ENCODE data around the gene OR52E8.

OR52E8 gene

DNA sequence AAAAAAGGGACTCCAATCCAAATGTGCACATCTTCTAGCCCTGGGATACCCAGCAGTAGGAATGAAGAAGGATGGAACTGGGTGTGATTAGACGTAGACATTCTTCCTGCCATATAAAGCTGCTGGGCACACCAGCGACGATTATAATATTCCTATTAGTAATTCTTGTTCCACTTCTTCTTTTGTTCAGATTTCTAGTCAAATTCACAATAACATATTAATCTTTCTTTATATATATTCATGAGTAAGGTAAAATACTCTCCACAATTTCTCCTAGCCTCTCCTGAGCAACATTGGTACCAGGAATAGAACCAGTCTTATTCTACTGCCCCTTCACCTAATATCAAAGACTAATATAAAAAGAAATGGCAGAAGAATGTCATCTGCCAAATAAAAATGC lies at the start of gene OR52E8:
Gene OR52E8 (minus strand): TSS at position 101 of the 400 bp plus-strand sequence. CDS start 0 bp downstream, at position 101.
- no peak for DNase-seq

DNA sequence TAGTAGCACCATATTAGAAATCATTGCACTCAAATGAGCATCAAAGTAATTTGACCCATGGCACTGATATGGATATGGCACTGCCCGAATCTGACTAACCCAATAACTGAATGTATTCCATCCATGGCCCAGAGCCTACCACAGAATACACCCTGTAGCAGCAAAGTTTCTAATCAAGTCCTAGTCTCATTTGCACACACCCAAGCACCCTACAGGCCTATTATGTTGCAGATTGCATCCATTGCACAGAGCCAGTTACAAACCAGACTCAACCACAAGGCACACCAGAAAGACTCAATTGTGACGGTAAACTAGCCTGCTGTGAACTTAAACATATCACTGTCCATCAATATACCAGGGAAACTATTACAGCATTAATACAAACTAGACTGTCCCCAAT lies 42.0 kb upstream of the OR52E8 start:
- no peak for DNase-seq

DNA sequence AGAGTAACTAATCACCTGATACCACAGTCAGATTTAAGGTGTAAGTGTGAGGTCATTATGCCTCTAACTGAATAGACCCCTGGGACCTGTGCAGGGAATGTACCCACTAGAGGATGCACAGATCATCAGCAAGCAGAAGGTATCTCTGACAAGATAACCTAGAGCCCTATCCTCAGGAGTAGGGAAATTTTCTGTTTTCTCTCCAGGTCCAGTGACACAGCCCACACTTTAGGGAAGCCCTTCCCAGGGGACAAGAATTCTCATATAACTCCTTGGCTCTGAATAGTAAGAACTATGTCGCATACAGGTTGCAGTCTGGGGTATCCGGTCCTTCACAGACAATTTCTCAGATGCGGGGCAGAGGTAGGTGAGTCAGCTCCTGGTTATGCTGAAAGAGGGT lies 35.4 kb upstream of the OR52E8 start, which contains the start of gene OR52E5:
Gene OR52E5 (plus strand): TSS at position 301 of the 400 bp plus-strand sequence. CDS start 7,569 bp downstream, outside the sequence.
- DNase-seq: no peak

DNA sequence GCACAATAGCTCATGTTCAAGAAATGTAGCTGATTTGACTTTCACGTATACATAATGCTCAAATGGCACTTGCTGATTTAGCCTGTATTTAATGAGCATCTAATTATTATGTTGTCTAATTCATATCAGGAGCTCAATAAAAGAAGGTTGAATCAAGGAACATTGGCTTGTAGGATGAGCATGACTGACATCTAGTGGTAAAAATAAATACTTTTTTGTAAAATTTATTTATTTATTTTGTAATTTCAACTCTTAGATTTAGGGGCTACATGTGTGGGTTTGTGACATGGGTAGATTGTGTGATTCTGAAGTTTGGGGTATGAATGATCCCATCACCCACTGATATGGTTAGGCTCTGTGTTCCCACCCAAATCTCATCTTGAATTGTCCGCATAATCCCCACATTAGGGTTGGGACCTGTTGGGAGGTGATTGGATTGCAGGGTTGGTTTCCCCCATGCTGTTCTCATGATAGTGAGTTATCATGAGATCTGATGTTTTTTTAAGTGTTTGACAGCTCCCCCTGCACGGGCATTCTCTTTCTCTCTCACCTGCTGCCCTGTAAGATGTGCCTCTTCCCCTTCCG lies 33.8 kb upstream of the OR52E8 start:
- DNase-seq: peak in 1 of 2 experiments; percentile 25

DNA sequence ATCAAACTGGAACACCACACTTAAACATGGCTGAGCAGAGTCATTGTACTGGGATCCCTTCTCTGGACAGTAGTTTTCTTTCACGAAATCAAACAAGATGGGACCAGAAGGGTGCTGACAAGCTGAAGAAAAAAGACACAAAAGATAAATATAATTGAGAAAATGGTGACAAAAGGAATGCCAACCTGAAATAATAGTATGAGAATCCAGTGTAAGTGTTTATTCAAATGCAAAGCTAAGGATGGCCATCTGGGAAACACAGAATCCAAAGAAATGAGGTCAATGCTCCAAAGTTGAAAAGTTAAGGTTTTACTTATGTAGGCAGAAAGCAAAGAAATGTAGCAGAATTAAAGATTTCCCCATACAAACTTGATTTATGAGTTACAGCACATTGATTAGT lies 30.2 kb upstream of the OR52E8 start:
- no peak for DNase-seq

DNA sequence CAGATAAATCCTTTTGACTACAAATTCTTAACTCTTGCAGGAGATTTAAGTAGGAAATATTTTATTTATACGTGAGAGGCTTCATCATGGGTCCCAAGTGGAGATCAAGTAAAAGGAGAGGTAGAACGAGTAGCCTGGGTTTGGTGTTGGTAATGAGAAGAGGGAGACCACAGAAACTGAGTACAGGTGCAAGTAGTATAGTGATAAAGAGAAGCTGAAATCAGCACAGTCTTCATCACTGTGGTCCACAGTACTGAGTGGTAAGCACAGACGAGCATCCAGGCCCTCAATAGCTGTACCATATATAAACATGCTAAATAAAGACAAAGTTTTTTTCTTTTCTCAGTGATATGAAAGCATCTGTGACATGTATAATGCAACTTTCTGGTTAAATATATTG lies 29.7 kb upstream of the OR52E8 start:
- DNase-seq: no peak

DNA sequence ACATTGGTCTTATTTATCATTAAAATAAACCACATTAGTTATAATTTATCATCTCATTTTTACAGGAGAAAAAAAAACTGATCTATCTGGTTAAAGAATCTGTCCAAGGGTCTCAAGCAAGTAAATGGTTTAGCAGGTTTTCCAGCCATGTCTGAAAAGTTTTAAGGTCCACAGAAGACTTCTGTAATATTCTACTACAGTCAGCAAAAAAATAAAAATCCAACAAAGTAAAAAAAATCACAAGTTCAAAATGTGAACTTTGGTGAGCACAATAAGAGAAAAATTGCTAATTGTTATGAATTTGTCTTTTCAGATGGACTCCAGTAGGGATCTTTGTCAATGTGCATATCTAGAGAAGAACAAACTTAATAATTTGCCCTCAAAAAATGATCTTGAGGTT lies 24.3 kb upstream of the OR52E8 start:
- DNase-seq: no peak

DNA sequence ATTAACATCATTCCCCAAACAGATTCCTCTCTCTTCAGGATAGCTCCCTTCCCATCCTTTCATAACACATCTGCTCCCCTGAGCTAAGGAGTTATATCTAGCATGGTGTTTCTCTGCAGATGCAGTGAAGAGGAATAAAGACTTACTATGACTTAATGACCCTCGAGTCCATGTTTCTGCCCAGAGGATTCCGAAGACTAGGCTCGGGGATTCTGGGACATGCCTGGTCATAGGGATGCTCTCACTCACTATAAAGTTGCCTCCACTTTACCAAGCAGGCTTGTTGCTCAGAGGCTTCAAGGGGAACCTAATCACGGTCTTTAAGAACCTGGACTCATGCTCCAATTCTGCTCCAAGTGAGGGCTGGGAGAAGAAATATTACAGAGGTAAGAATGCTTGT lies 22.8 kb upstream of the OR52E8 start, which contains the start of gene OR52E4:
Gene OR52E4 (plus strand): TSS at position 301 of the 400 bp plus-strand sequence. CDS start 3,664 bp downstream, outside the sequence.
- no peak for DNase-seq

DNA sequence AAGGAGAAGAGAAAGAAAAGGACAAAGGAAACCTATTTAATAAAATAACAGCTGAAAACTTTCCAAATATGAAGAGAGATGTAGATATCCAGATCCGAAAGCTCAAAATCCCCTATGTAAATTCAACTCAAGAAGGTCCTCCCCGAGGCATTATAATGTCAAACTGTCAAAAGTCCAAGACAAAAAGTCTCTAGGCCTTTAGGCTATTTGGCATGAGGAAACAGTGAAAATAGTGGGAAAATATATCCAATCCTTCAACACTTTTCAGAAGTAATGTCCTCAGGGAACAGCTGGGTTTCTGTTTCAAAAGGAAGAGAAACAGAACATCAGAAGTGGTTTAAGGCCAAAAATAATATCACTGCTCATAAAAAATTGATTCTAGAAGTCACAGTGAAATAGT lies 21.1 kb upstream of the OR52E8 start:
- no peak for DNase-seq

DNA sequence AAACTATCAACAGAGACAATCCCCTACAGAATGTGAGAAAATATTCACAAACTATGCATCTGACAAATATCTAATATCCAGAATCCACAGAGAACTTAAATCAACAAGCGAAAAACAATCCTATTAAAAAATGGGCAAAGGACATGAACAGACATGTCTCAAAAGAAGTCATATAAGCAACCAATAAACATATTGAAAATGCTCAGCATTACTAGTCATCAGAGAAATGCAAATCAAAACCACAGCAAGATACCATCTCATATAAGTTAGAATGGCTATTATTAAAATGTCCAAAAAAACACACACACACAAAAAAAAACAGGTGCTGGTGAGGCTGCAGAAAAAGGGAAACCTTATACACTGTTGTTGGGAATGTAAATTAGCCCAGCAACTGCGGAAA lies 8.3 kb upstream of the OR52E8 start:
- no peak for DNase-seq

DNA sequence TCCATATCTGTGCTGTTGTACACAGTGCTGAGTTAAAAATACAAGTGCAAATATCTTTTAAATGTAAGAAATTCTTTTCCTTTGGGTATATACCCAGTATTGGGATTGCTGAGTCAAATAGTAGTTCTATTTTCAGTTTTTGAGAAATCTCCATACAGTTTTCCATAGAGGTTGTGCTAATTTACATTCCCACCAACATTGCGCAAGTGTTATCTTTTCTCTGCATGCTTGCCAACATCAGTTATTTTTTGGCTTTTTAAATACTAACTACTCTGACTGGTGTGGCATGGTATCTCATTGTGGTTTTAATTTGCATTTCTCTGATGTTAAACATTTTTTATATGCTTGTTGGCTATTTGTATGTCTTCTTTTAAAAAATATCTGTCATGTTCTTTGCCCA lies 6.5 kb downstream of the OR52E8 start:
- DNase-seq: no peak

DNA sequence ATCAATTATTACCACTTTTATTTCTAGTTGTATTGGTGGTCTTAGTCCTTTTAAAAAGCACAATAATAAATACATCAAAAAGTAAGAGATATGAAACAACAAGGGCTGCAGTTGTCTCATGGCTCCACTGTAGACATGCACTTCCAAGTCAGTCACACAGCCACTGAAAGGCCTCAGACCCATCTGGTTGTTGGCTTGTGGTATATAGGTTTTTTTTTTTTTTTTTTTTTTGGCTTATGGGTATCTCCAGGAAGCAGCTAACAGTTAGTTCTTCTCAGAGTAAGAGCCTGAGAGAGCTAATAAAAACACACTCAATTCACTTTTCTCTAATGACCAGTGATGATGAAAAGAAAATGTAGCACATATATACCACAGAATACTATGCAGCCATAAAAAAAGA lies 9.8 kb downstream of the OR52E8 start:
- no peak for DNase-seq

DNA sequence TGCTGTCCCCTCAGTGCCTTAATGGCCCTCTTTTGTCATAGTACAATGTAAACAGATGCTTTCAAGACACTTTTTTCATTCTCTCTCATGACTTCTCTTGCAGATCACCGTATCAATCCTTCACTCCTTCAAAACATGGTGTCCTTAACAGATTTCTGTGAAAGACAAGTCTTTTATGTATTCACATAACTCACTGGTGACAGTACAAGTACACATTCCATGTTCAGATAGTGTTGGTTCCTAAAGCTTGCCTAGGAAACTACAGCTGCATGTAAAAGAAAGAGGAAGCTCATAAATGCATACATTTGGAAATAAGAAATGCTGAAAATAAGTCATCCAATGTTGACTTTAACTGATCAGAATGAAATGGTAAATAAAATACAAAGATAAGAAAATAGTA lies 10.8 kb downstream of the OR52E8 start:
- no peak for DNase-seq

DNA sequence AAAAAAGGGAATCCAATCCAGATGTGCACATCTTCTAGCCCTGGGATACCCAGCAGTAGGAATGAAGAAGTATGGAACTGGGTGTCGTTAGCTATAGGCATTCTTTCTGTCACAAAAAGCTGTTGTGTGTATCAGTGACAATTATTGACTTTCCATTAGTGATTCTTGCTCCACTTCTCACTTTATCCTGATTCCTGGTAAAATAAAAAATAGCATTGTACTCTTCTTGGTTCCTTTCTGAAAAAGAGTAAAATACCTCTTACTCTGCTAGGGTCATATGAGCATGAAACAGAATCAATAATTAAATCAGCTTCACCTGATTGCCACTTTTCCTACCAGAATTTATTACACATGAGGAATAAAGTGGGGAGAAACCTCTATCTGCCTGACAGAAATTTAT lies 15.7 kb downstream of the OR52E8 start, which contains the start of gene OR52E6:
Gene OR52E6 (minus strand): TSS at position 101 of the 400 bp plus-strand sequence. CDS start 0 bp downstream, at position 101.
- no peak for DNase-seq

DNA sequence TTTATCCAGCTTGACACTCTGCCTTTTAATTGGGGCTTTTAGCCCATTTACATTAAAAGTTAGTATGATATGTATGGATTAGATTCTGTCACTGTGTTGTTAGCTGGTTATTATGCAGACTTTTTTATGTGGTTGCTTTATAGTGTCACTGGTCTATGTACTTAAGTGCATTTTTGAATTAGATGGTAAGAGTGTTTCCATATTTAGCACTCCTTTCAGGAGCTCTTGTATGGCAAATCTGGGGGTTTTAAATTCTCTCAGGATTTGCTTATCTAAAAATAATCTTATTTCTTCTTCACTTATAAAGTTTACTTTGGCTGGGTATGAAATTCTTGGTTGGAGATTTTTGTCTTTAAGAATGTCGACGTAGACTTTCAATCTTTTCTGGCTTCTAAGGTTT lies 19.8 kb downstream of the OR52E8 start:
- DNase-seq: no peak

DNA sequence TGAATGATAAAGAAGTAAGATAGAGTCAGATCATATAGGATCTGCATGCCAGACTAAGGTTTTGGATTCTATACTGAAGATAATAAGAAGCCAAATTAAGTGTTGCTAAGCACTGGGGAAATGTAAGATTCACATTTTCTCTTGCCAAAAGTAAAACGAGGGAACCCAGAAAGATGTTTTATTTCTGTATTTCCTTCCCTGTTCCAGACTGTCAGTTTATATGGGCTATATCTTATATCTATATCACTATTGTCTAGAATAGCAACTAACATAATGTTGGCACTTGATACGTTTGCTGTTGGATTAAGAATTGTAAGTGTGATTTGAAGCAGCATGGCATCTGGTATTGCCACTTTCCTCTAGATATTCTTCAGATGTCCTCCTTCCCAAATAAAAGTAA lies 24.0 kb downstream of the OR52E8 start:
- DNase-seq: no peak

DNA sequence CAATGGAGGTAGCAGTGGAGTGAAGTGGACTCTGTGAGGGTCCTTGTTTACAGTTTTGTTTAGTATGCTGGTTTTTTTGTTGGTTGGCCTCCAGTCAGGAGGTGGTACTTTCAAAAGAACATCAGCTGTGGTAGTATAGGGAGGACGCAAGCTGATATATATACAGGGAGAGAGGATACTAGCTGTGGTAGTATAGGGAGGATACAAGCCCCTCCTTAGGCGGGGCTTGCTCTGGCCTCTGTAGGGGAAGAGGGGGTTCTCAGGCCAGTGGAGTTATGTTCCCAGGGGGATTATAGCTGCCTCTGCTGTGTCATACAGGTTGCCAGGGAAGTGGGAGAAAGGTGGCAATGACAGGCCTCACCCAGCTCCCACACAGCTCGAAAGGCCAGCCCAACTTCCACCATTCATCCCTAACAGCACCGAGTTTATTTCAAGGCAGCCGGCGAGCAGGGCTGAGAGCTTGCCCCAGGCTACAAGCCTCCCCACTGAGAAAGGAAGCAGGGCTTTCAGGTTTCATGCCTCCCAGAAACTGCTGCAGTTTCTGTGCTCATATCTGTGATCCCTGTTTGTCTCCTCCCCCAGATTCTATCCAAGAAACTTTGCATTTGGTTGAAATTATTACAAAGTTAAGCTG lies 26.2 kb downstream of the OR52E8 start:
- no peak for DNase-seq

DNA sequence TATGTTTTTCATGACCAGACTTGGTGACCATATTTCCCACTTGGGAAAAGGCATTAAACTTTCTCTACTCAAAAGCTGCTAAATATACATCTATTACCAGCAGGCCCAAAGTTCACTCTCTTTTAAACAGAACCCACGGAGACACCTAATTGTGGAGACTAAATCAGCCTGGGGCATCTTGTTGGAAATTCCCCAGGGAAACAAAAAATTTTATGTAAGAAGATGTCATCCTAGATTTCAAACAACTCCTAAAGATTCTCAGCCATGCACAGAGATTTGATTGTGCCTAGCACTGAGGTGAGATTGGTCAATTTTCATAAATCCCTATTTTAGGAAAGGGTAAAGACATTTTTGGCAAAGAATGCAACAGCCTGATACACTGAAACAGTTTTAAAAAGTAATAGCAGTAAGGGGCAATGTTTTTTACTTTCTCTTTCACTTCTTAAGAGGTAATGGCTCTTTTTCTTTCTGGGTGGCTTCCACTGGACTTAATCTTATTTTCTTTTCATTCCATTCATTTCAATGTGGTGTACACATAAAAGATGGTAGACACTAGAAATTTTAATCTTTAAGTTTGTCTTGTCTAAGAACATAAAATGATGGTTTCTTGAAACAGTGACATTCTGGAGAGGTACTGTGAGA lies 39.1 kb downstream of the OR52E8 start:
- no peak for DNase-seq

DNA sequence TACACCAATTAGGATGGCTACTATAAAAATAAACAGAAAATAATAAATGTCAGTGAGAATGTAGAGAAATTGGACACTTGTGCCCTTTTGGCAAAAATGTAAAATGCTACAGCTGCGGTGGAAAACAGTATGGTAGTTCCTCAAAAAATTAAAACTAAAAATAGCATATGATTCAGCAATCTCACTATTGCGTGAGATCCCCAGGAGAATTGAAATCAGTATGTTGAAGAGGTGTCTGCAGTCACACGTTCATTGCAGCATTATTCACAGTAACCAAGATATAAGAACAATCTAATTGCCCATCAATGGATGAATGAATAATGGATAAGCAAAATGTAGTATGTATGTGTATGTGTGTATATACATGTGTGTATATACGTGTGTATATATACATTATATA lies 42.0 kb downstream of the OR52E8 start:
- no peak for DNase-seq

DNA sequence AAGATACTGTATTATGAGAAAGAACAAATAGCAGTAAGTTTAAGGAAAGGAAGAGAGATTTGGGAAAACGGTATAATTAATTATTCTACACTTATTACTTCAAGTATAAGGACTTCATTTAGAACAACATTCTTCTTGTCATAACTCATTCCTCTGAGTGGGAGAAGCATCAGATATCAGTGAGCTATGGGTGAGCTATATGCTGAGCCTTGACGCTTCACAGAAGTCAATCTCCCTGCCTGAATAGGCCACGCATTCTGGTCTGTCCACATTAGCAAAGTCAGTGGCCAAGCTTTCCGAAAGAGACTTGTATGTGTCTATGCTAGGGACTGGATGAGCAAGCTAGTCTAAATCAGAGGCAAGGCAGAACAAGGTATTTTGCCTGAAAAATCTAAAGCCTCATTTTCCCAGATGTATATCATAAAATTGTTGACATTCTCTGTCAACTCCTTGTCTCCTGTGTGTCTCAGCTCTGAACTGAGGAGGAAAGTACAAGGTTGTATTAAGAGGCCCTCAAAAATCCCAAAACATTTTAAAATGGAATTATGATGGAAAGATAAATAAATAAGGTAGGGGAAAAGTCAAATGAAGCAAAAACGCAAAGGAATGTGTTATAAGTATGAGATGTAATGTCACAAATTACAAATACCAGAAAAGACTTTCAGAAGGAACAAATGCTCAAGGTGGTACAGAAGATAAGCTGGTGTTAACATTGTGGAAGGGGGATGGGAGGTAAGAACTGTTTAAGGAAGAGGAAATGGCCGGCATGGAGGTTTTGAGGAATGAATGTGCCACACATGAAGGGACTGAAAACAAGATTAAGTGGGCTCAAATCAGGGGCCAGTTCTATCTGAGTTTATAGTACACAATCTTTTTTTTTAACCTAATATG lies 47.3 kb downstream of the OR52E8 start:
- DNase-seq: no peak

DNA sequence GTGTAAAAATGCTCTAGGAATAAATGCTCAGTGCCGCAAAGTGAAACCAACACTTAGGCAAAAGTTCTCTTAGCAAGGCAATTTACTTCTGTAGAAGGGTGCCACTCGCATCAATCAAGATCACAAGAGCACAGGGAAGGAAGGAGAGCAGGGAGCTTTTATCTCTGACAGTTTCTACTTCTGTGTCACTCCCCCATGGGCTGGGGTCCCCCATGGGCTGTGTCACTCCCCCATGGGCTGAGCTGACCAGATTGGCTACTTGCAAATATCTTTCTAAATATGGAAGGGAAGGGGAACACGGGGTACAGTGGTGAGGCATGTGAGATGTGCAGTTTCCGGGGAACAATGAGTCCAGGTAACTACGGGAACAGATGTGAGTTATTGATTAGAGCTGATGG lies 48.4 kb downstream of the OR52E8 start:
- no peak for DNase-seq

DNA sequence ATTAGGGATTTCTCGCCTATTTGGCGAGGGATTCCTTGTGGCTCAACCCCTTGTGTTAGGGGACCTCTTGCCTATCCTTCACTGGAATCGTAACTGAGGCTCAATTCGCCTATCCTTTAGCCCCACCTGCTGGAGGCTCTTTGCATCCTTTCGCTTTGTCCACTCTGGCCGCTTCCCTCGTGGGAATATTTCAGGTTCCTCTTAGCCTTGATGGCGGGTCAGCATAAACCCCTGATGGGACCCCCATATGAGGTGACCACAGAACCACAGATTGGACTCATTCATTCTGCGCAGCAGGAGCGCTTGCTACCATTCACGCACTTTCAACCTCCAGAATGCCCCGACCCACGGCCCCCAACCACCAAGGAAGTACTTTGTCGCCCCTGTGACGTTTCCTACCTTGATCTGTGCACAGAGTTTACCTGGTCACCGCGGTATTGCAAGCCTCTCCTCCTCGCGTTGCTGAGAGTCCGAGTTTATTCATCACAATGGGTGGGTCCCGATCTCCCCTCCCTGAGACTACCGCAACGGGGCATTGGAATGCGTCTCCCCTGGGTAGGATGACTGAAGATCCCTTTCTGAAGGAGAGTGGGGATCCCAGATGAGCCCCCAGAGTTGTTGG lies 48.9 kb downstream of the OR52E8 start, which contains the start of gene OR52N2:
Gene OR52N2 (plus strand): TSS at position 425 of the 622 bp plus-strand sequence. CDS start 11,412 bp downstream, outside the sequence.
- DNase-seq: peak; percentile 35 to 64
